NCI-H510A (cell line): Measurements from ENCODE around the gene ACSL1.
"Not testable (repeated sequence)": the region's sequence is repeated elsewhere in the genome, so short reads cannot be mapped to it uniquely, and the experiment has no call there.

ENCODE experiments used
- DNase-seq: peaks from one replicate; lab custom pipeline; 2025; lab: John Stamatoyannopoulos, UW

ACSL1 gene

DNA sequence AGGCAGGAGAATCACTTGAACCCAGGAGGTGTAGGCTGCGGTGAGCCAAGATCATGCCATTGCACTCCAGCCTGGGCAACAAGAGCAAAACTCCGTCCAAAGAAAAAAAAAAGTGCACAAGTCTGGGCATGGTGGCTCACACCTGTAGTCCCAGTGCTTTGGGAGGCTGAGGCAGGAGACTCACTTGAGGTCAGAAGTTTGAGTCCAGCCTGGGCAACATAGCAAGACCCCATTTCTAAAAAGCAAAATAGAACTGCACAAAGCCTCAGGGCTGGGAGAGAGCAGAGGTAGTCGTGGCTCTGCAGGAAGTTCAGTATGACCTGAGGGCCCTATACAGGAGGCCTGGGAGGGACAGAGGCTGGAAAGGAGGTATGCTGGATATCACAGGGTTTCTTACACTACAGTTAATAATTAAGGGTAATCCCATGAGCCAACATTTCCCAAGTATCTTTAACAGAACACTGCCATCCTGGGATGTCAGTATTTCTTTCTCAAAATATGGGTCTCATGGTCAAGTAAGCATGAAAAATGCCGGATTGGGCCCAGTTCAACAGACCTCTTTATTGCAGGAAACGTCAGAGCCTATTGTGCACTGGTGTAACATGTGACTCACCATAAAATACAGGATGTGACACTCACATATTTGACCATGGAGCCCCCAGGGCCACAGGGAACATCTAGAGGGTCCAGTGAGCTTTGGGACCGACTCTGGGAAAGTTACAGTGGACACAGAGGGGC is 37.8 kb downstream of the ACSL1 start:
- no peak for DNase-seq

DNA sequence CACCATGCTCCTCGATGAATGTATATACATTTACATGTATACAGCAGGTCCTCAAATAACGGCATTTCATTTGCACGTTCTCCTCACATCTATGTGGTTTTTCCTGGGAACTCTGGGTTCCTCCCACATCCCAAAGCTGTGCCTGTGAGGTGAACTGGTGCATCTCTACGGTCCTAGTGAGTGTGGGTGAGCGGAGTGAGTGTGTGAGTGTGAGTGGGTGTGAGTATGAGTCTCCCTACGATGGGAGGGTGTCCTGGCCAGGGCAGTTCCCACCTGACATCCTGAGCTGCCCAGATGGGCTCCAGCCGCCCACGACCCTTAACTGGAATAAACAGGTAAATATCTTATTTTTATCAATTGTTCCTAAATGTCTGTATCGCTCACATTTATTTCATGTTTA is 40.0 kb downstream of the ACSL1 start:
- no peak for DNase-seq

DNA sequence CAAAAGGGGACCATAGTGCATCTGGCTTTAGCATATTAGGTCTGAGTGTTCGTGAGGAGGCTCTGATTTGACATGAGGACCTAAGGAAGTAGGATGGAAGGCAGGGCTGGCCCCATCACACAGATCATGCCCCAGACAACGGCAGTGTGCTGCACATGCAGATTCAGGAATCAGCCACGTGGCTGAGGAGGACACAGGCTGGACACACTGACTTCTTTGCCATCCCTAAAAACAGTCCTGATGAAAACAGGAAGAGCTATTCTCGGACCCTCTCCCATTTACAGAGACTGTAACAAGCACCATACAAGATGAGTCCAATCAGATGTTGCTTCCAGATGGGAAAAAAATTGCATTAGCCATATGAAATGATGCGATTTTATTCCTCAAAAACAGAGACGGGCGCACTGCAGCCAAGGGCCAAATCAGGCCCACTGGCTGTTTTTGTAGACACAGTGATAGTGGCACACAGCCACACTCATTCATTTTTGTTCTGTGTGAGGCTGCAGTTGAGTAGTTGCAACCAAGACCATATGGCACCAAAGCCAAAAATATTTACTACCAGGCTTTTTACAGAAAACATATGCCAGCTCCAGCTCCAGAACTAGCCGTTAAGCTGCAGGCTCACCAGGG is 41.0 kb downstream of the ACSL1 start:
- no peak for DNase-seq

DNA sequence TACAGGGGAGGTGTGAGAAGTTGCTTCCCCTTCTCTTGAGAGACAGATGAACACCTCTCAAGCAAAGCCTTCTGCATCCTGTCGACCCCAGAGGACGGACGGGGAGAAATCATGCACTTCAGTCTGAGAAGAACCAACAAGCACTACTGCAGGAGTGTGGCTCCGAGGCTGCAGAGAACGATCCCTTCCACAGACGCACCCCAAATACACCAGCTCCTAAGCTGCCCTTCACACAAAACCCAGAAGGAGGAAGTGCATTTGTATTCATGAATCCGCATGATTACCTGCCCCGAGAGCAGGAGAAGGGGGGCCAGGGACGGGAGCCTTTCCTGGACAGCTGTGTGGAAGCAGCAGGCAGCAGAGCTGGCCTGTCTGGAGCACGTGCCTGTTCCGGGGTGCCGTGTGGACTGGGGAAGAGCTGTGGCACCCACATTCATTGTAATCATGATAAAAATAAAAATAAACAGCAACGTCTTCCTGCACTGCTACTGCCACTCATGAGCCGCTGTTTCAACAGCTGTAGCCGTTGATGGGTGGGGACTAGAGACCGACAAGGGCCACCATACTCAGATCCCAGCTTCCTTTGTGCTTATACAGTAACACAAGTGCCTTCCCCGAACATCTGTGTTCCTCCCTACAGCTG is 42.9 kb downstream of the ACSL1 start:
- DNase-seq: peak; percentile 5

DNA sequence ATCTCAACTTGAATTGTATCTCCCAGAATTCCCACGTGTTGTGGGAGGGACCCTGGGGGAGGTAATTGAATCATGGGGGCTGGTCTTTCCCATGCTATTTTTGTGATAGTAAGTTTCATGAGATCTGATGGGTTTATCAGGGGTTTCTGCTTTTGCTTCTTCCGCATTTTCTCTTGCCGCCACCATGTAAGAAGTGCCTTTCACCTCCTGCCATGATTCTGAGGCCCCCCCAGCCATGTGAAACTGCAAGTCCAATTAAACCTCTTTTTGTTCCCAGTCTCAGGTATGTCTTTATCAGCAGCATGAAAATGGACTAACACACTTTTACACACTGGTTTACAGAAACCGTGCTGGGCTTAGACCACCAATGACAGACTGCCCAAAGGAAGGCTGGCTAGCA is 46.6 kb downstream of the ACSL1 start:
- not testable (repeated sequence) for DNase-seq

DNA sequence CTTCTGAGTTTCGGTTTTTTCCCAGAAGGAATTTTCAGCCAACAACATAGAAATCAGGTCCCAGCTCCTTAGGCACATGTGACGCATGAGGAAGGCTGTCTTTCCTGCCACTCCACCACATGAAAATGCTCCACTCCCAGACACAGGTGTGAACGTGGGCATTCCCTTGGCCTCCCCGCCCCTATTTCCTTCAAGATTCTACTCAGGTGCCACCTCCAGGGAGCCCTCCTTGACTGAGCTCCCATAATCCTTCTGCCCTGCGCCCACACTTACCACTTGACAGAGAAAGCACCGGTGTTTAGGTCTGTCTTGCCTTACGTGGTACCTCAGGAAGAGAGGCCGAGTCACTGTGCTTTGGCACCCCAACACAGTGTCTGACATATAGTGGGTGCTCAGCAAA is 47.4 kb downstream of the ACSL1 start:
- no peak for DNase-seq

DNA sequence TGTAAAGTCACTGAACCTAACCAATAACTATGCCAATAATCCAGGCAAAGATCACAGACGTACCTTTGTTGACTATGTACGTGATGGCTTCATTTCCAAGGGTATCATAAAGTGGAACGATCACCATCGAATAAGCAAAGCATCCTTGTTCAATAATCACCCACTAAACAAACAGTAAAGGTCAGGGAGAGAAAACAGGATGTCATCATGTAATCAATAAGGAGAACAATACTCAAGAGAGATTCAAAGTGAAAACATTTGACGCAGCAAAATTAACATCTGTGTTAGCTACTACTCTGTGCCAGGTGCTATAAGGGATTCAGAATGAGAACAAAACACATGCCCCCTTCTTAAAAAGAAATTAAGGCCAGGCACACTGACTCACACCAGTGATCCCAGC is 48.9 kb downstream of the ACSL1 start:
- no peak for DNase-seq

DNA sequence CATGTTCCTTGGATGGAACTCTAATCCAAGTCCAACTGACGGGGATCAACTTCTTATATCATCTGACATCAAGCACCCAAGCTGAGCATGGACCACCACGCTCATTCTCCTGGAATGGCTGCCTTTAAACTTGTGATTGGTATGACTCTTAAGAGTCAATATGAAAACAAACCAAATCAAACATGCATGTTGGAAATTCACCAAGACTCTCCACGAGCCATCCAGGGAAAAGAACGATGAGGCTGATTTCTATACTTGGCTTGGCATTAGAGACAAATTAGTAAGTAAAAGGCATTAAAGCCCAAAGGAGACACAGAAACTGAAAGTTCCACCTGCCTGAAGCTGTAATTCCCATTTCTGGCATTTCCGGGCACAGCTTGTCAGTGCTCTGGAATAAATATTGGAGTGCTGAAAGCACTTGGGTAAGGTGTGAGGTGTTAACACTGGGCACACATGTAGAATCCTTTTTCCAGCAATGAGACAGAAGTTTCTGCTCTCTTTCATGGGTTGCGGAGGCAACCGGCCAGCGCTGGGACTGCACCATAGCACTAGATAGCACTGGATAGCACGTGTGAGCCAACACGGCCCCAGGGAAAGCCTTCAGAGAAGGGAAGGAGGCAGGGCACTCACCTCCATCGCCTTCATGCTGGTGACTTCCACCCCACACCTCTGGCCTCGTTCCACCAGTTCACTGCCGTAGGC is 49.8 kb downstream of the ACSL1 start:
- DNase-seq: no peak

DNA sequence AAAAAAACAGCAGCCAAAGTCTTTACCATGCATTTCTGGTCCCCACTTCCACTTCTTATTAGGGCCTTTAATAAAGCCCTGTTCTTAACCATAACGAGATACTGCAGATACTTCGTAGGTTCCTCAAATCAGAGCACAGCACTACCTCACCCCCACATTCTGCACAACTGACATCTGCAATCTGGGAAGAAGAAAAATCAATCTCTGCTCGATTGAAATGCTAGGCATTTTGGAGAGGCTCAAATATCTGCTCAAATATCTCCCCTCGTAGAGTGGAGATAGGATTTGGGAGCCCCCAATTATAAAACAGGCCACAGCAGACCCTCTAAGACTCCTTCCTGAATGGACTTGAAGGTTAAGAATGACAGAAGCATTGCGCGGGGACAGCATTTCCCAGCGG is 51.6 kb downstream of the ACSL1 start:
- no peak for DNase-seq

DNA sequence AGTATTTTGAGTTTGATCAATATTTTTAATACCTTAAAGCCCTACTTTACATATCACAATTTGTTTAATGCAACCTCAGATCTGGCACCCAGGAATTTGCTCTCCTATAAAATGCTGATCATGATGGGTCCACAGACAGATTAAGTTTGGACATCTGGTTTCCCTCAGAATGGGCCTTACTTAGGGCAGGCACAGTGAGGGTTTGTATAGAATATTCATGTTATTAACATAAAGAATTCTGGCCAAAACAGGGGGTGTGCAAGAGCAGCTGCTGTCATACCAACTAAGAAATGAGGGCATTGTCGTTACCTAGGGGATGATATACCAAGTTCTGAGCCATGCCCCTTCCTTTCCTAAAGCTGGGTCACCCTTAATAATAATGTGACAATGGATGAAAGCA is 54.4 kb downstream of the ACSL1 start:
- no peak for DNase-seq

DNA sequence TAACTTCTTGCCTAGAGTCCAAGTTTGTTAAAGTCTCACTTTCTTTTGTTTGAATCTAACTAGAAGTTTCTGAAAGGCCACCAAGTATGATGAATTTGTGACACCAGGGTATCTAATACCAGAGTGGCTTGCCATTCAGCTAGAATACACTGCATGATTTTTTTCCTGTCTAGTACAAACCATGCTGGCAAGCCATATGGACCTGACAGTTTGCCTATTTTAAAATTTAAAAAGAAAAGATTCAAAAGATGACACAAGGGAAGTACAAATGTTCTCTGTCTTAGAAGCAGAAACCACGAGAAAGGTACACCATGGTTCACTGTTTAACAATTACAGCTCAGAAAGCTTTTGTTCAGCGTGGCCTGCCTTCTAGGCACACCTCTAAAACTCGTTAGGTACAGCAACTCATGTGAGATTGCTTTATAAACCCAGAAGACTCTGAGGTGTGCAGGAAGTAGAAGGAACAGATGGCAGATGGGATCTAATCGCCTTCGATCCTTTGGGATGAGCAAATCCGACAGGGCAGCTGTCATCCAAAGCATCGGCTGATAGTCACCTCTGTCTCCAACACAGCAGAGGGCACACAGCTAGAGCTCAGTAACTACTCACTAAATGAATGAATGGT is 56.5 kb downstream of the ACSL1 start:
- no peak for DNase-seq

DNA sequence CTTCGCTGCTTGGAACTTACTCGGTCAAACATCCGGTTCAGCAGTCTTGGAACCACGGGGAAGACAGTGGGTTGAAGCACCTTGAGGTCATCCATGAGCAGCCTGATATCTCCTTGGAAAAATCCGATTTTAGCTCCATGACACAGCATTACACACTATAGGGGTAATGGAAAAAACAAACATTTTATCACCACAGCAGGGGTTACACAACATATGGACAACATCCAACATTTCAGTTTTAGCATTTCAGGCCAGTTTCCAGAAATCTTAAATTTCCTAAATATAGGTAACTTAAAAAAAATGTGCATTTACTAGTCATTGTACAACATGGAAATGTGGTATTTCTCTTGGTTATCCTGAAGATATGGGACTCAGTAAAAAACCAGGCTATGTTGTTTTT is 57.5 kb downstream of the ACSL1 start:
- DNase-seq: no peak

DNA sequence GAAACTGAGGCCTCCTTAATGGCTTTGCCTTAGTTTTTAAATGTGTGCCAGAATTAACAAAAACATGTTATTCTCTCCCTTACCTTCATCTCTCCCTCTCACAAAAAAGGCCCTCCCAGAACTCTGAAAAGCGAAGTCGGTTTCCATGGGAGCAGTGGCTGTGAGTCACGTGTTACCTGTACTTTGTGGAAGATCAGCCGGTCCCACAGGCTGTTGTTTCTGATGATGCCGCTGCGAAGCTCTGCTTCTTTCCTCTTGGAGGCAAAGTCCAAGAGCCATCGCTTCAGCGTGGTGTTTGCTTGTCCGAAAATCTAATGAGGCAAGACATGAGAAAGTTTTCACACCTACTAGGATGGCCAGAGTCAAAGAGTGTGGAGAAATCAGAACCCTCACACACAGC is 59.3 kb downstream of the ACSL1 start:
- DNase-seq: no peak

DNA sequence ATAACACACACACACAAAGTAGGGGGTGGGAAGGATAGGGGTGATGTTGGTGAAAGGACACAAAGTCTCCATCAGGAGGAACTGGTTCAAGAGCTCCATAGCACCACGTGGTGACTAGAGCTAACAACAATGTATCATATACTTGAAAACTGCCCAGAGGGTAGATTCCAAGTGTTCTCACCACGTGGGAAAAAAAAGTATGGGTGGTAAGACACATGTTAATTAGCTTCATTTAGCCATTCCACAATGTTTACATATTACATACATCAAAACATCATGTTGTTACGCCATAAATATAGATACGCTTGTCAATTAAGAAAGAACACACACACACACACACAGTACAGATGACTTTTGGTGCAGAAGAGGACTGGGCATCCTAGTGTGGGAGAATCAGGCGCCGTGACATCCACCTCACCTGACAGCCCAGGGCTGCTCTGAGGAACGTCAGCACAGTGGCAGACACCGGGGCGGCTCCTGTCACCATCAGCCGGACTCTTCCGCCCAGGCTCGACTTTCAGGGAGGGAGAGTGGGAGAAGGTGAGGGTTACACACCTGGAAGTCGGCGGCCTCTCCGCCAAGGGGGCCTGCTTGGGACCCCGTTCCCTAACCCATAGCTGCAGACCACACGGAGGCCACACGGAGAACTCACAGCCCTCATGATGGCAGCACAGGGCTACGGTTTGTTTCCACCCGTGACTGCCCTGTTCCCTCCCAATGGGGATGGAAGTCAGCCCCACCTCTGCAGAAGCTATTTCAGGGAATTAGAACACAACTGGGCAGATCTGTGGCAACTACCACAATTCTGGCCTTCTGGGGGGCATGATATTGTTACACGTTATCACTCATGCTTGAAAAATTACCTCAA is 60.1 kb downstream of the ACSL1 start:
- no peak for DNase-seq

DNA sequence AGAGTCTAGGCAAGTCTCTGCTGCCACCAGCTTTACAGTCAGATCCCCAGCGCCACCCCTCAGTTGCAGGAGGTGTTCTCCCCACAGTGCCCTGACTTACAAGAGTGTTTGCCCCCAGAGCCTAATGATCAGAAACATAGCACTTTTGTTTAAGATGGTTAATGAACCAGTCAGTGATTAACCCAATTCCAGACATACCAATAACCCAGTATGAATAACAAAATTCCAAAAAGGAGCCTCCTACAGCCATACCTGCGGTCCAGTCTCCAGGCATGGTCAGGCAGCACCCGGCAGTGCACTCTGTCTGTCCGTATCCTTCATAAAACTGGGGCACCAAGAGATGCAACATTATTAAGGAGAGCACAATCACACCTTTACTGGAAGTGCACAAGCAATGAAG is 61.2 kb downstream of the ACSL1 start:
- DNase-seq: no peak

DNA sequence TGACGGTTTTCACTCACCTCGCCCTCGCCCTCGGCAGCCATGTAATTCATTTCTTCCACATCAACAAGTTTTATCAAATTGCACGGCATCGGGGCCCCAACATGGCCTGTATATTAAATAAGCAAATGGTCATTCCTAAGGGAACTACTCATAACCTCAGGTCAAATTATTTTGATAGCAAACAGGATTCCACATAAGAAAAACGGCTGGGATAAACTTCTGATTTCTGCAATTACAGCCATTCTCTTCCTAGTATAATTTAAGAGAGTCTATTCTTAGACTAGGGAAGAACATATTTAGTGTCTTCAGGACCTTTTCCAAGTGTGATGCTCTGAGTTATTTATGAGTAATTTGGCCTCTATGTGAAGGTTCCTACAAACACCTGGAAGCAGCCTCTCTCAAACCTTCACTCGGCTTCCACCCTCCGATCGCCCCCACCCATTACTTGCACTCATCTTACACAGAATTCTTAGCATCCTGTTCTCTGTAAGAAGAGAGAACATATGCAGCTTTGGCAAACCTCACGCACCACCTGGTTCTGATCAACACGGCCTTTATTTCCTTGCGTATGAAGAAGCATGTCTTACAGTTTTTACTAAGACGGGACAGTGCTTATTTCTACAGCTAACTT is 62.5 kb downstream of the ACSL1 start:
- DNase-seq: no peak

DNA sequence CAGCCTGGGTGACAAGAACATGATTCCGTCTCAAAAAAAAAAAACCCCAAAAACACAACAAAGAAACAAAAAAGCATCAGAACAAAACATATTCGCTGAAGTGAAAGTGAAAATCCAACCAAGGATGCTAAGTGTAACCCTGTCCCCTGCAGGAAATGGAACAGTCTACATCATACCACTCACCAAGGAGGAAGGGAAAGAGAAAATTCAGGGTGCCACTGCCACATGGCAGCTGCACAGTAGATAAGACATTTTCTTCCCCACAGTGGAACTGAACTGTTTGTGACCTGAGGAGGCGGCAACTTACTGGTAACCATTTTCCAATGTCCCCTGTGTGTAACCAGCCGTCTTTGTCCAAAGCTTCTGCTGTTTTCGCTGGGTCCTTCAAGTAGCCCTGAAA is 63.7 kb downstream of the ACSL1 start:
- no peak for DNase-seq

DNA sequence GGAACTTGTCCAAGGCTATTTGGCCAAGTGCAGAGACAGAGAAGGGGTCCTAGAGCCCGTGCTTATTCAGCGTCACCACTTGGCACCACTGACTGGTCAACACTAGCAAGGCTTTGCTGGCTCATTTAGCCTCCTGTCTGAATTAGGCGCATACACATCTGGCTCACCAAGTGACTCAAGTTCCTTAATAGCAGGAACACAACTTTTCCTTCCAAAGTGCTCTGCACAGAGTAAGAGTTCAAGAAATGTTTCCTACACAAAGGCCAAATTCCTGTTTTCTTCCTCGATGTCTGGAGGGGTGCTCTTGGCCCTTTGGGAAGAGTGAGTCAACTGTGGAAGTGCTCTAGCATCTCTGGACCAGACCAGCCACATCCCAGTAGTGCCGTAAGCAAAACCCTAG is 65.1 kb downstream of the ACSL1 start:
- DNase-seq: no peak

DNA sequence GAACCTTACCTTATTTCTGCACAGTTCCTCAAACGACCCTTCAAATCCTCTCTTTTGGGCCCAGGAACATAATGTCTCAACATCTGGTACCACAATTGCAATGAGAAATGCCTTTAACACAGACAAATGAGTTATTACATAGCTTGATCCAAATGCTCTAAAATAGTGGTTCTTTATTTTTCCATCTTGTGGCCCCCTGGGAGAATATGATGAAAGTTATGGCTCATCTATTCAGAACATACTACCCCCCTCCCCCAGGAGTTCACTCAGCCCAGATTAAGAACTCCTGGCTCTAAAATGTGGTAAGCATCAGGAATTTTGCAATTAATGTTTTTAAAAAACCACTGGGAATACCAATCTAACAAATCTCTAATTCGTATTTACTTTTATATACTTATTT is 68.0 kb downstream of the ACSL1 start:
- DNase-seq: no peak

DNA sequence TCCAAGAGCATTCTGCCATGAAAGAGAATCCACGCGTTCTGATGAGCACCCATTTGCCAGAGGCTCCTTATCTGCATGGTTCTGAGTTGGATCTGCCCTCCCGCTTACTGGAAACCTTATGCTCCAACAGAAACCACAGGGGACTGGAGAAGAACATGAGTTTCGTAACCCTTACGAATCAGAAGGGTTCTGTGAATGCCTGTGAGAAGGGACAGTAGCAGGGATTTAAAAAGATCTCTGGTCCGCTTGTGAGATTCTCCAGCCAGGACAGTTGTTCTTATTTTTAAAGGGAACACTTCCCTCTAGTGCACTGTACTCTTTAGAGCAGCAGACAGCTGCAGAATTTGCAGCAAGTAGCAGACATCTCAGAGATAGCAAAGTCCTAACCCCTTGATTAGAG is 69.4 kb downstream of the ACSL1 start:
- DNase-seq: no peak

DNA sequence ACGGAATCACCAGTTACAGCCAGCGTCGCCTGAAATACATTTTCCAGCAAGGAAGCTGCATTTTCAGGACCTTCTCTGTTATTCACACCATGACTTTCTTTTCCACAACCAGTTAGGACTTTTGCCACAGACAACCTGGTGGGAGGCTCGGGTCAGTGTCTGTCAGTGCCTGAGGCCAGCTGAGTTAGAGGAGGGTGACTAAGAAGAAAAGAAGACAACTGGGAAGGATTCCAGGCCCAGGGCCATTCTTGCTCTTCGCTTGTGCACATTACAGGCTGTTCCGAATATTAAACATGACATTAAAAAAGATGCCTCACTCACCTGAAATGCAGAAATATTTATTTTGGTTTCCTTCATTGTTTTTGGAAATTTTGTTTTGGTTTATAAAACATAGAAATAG is 70.5 kb downstream of the ACSL1 start:
- no peak for DNase-seq
